Uterus (tissue), 2 donors: Measurements from ENCODE around the gene PCK1.

Experiments used
- POLR2A ChIP-seq, 2 donors: fragments of 450-650 bp; IDR thresholded peaks; one replicate each; pipeline ENCODE4 v1.6.1; 2016; ENCODE audit warnings: antibody characterized with exemption in 2 of 2, mild to moderate bottlenecking in 1 of 2, moderate library complexity in 1 of 2
- TF ChIP-seq, protein P1 (sequence below), 4 experiments: fragments of 200-600 bp in 2 of 4; fragments of 450-650 bp in 2 of 4; sonication (generic) in 2 of 4; IDR thresholded peaks; one replicate each; pipeline ENCODE4 v1.5.1; 2016 to 2019; ENCODE audit warnings: antibody characterized with exemption in 4 of 4, mild to moderate bottlenecking in 2 of 4, moderate library complexity in 1 of 4

DNA sequence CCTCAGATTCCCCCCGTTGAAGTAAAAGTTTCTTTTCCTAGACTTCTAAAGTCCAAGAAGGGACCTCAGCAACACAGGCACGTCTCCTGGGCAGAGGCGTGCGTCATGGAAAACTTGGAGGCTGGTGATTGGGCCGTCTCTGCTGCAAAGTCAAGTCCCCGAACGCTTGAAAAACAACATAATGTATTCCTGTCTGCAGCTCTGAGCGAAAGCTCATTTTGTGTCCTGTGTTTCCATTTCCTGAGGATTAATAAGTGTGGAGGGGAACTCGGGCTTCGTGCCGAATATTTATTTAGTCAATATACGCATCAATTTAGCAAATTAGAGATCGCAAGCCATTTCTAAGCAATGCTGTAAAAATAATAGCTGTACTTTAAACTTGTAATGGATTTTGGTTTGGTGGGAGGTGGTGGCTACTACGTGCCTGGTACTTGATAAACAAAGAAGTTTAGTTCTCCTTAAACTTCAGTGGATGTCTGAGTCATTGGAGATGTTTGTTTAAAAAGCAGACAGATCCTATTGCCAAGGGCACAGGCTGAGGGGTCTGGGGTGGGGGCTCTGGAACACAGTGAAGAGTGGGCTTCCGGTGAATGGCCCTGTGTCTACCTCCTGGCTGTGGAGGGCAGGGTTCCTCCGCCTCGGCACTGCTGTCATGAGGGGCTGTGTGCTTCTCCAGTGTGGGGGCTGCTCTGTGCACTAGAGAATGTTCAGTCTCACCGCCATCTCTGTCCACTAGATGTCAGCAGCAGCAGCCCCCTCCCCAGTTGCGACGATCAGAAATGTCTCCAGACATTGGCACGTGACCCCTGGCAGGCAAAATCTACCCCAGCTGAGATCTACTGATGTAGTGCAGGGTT is 21.8 kb downstream of the PCK1 start:
- TF ChIP-seq, protein P1, sequence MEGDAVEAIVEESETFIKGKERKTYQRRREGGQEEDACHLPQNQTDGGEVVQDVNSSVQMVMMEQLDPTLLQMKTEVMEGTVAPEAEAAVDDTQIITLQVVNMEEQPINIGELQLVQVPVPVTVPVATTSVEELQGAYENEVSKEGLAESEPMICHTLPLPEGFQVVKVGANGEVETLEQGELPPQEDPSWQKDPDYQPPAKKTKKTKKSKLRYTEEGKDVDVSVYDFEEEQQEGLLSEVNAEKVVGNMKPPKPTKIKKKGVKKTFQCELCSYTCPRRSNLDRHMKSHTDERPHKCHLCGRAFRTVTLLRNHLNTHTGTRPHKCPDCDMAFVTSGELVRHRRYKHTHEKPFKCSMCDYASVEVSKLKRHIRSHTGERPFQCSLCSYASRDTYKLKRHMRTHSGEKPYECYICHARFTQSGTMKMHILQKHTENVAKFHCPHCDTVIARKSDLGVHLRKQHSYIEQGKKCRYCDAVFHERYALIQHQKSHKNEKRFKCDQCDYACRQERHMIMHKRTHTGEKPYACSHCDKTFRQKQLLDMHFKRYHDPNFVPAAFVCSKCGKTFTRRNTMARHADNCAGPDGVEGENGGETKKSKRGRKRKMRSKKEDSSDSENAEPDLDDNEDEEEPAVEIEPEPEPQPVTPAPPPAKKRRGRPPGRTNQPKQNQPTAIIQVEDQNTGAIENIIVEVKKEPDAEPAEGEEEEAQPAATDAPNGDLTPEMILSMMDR (IDR thresholded peaks at IDR 0.05) = peak in 1 of 4 experiments; percentile 34
- peak in 1 of 2 donors; percentile 31 for TF ChIP-seq POLR2A (IDR thresholded peaks at IDR 0.05)
